GM12878 (cell line): Measurements from ENCODE around the gene TIPARP. TPM values are rescaled to one million over a fixed set of nuclear protein-coding genes. Genes with fewer than 3 reads are reported as not detected.
"Not testable (repeated sequence)": the region's sequence is repeated elsewhere in the genome, so short reads cannot be mapped to it uniquely, and the experiment has no call there.

Source experiments
- ATAC-seq: fragments of 200-7000 bp; cut with Tn5 transposase; 3 replicates; pipeline ENCODE4 v1.9.1; 2020; ENCODE audit warnings: mild to moderate bottlenecking, moderate library complexity
- BruUV-seq: library from RNA; stranded (reverse); fragments of 400-500 nt; replicated peaks from 2 replicates; lab custom pipeline; 2021; lab: Mats Ljungman, UMichigan
- CTCF ChIA-PET: fragments of 300-600 bp; sonication (Branson Sonifier 250); formaldehyde crosslinking; extraction: SDS; loops from one replicate; lab custom pipeline; 2021; ENCODE audit warnings: inconsistent platforms; lab: Yijun Ruan, JAX
- POLR2A ChIA-PET: fragments of 350-600 bp; formaldehyde crosslinking; extraction: SDS; loops from one replicate; lab custom pipeline; 2021; ENCODE audit warnings: inconsistent platforms; lab: Charles Lee
- RAD21 ChIA-PET: fragments of 300-600 bp; sonication (Branson Sonifier 250); formaldehyde crosslinking; loops from one replicate; lab custom pipeline; 2023; ENCODE audit warnings: antibody characterized with exemption; ENCODE audit not compliant: unreplicated experiment; lab: Charles Lee
- SMC1A ChIA-PET: fragments of 300-600 bp; sonication (Branson Sonifier 250); formaldehyde crosslinking; loops from one replicate; lab custom pipeline; 2023; ENCODE audit not compliant: unreplicated experiment, uncharacterized antibody; lab: Charles Lee
- DNase-seq: peaks from one replicate; pipeline ENCODE4 v3.0.0-alpha.2; 2011; ENCODE audit warnings: low read depth, low spot score
- FAIRE-seq: peaks from 3 replicates; lab custom pipeline; 2011; peaks lifted over from hg19 to GRCh38; lab: Jason Lieb, UNC
- H2AFZ ChIP-seq: 2 replicates; pipeline ENCODE4 v1.6.0; 2011; ENCODE audit warnings: low read depth, low read length, control low read depth; ENCODE audit not compliant: control insufficient read depth
- H3K27ac ChIP-seq: 2 replicates; pipeline ENCODE4 v1.5.1; 2011; ENCODE audit warnings: control low read depth; ENCODE audit not compliant: control insufficient read depth, insufficient read depth
- H3K27me3 ChIP-seq, 2 experiments: replicated peaks in 1 of 2; 2 replicates each; pipeline versions ENCODE4 v1.6.0 to v1.6.1; 2011; ENCODE audit warnings: low read length in 1 of 2; ENCODE audit not compliant: control insufficient read depth in 2 of 2, insufficient read depth in 2 of 2
- H3K36me3 ChIP-seq, 2 experiments: 2 replicates each; pipeline ENCODE4 v1.5.1; 2011; ENCODE audit warnings: low read length in 1 of 2; ENCODE audit not compliant: control insufficient read depth in 2 of 2, insufficient read depth in 2 of 2
- H3K4me1 ChIP-seq: 2 replicates; pipeline ENCODE4 v1.6.1; 2011; ENCODE audit warnings: mild to moderate bottlenecking, low read length, moderate library complexity, mixed read lengths; ENCODE audit not compliant: control insufficient read depth, insufficient read depth
- H3K4me2 ChIP-seq: 2 replicates; pipeline ENCODE4 v1.6.0; 2011; ENCODE audit warnings: control low read depth; ENCODE audit not compliant: control insufficient read depth, insufficient read depth
- H3K4me3 ChIP-seq: fragments of 200-600 bp; sonication (generic); 2 replicates; pipeline ENCODE4 v1.5.1; 2016
- H3K79me2 ChIP-seq: 2 replicates; pipeline ENCODE4 v1.6.0; 2011; ENCODE audit warnings: low read length; ENCODE audit not compliant: control insufficient read depth, insufficient read depth
- H3K9ac ChIP-seq: 2 replicates; pipeline ENCODE4 v1.8.0; 2011; ENCODE audit warnings: low read length, control low read depth, mixed read lengths; ENCODE audit not compliant: control insufficient read depth, insufficient read depth
- H3K9me3 ChIP-seq: replicated peaks from 3 replicates; pipeline ENCODE4 v1.5.1; 2011; ENCODE audit warnings: mild to moderate bottlenecking, low read length; ENCODE audit not compliant: control insufficient read depth, insufficient read depth
- H4K20me1 ChIP-seq: 2 replicates; pipeline ENCODE4 v1.6.0; 2011; ENCODE audit not compliant: control insufficient read depth, insufficient read depth
- BCL3 ChIP-seq: IDR thresholded peaks from 2 replicates; pipeline ENCODE4 v1.6.1; 2011; ENCODE audit warnings: borderline replicate concordance, low read depth, mild to moderate bottlenecking, moderate library complexity, low read length; ENCODE audit not compliant: insufficient read depth, poor library complexity, severe bottlenecking
- CBX3 ChIP-seq: fragments of 200-600 bp; sonication (generic); IDR thresholded peaks from 2 replicates; pipeline ENCODE4 v1.6.1; 2016; ENCODE audit warnings: low read depth, borderline replicate concordance
- CREM ChIP-seq: IDR thresholded peaks from 2 replicates; pipeline ENCODE4 v1.6.1; 2014; ENCODE audit warnings: antibody characterized with exemption, low read depth
- E4F1 ChIP-seq: fragments of 450-650 bp; IDR thresholded peaks from 2 replicates; pipeline ENCODE4 v1.6.1; 2018; ENCODE audit warnings: borderline replicate concordance, mild to moderate bottlenecking; ENCODE audit not compliant: partially characterized antibody
- JUND ChIP-seq: IDR thresholded peaks from 2 replicates; pipeline ENCODE4 v1.6.1; 2012; ENCODE audit warnings: low read depth, mild to moderate bottlenecking, low read length, improper control_type of control experiment, moderate library complexity
- MLLT1 ChIP-seq: fragments of 450-650 bp; IDR thresholded peaks from 2 replicates; pipeline ENCODE4 v1.6.1; 2016; ENCODE audit warnings: mild to moderate bottlenecking
- POLR2AphosphoS2 ChIP-seq: IDR thresholded peaks from 2 replicates; pipeline ENCODE4 v1.6.1; 2011; ENCODE audit warnings: low read depth, mild to moderate bottlenecking, low read length, improper control_type of control experiment, moderate library complexity
- RBBP5 ChIP-seq: fragments of 200-600 bp; sonication (generic); conservative IDR thresholded peaks from 2 replicates; pipeline ENCODE4 v1.6.1; 2016
- RCOR1 ChIP-seq: conservative IDR thresholded peaks from 2 replicates; pipeline ENCODE4 v1.6.1; 2012; ENCODE audit warnings: low read depth, low read length, improper control_type of control experiment
- SIN3A ChIP-seq: IDR thresholded peaks from 2 replicates; pipeline ENCODE4 v1.6.1; 2012; ENCODE audit warnings: low read depth, low read length, improper control_type of control experiment
- SMAD5 ChIP-seq: IDR thresholded peaks from 2 replicates; pipeline ENCODE4 v1.6.1; 2016; ENCODE audit warnings: antibody characterized with exemption, low read depth
- YY1 ChIP-seq: IDR thresholded peaks from 2 replicates; pipeline ENCODE4 v1.6.1; 2011; ENCODE audit warnings: low read depth, mild to moderate bottlenecking, low read length
- ZBED1 ChIP-seq: IDR thresholded peaks from 2 replicates; pipeline ENCODE4 v1.6.1; 2016; ENCODE audit warnings: borderline replicate concordance
- WGBS: methylation state at CpG from one replicate; pipeline ENCODE4 v1.1.6; 2016; ENCODE audit warnings: low lambda C conversion rate; ENCODE audit not compliant: insufficient replicate concordance, insufficient coverage; ENCODE audit errors: missing lambda C conversion rate; 5-methylcytosine and 5-hydroxymethylcytosine counted together
- in situ Hi-C: fragments of 300-500 bp; cut with MboI; formaldehyde crosslinking; loops from 9 replicates; pipeline ENCODE4 v1.14.3; 2018; ENCODE audit warnings: mixed read lengths
- intact Hi-C: fragments of 100-400 bp; cut with micrococcal nuclease; formaldehyde crosslinking; loops from one replicate; pipeline ENCODE4 v1.14.2; 2022; ENCODE audit not compliant: unreplicated experiment
- polyA plus RNA-seq, 11 experiments: library from polyadenylated mRNA; depleted of rRNA in 4 of 11; unstranded in 6 of 11; stranded (reverse) in 5 of 11; fragments of >200 nt; fragmentation: Nextera tagmentation in 4 of 11; fragmentation: Illumina TruSeq in 1 of 11; extraction: Ambion mirVana in 4 of 11; extraction: Trizol in 1 of 11; gene quantifications; 1 replicate in 1 of 11; 2 replicates in 10 of 11; pipeline versions ENCODE4 v1.2.1 to v1.2.3, GENCODE V29; 2011 to 2016; ENCODE audit warnings: inconsistent platforms in 2 of 11, missing spikeins in 2 of 11, low read depth in 1 of 11
- total RNA-seq, 4 experiments: library from RNA; depleted of rRNA in 3 of 4; stranded (reverse); fragments of >200 nt in 3 of 4; fragmentation: Illumina TruSeq in 1 of 4; extraction: Trizol in 1 of 4; gene quantifications; 2 replicates each; pipeline versions ENCODE4 v1.2.1 to v1.2.3, GENCODE V29; 2013 to 2021

Gene TIPARP
- total and polyA plus RNA-seq, 10 of the 15 experiments (the other 5 are each of a cell fraction or from before 2014, with no cell fraction given), result 3.2 to 21.5 (median 12.0) TPM

GRCh38 chr3:156649681-156650080 is 24.7 kb upstream of the TIPARP start:
- TF ChIP-seq CREM (no peak), CBX3 (no peak), ZBED1 (no peak), RCOR1 (no peak), RBBP5 (no peak), SMAD5 (no peak), SIN3A (no peak), POLR2AphosphoS2 (no peak), BCL3 (no peak), MLLT1 (no peak), E4F1 (no peak), YY1 (no peak), JUND (no peak)
- Histone ChIP-seq H3K9me3 (peaks cover 6% of the 10 kb centered on the region; the same call in 1 of the 3 replicates), H3K4me1 (peaks cover 10% of the 10 kb centered on the region), H2AFZ (no peak overlapping the region), H3K9ac (no peak overlapping the region), H3K4me2 (no peak overlapping the region), H3K4me3 (no peak overlapping the region), H3K27me3 (no peaks in the 10 kb centered on the region), H3K79me2 (no peaks in the 10 kb centered on the region), H3K36me3 (no peaks in the 10 kb centered on the region), H3K27ac (no peak overlapping the region), H4K20me1 (no peaks in the 10 kb centered on the region)
- in situ Hi-C loops (no loop called here), intact Hi-C loops (no loop called here)
- DNase-seq, result no peak
- ChIA-PET POLR2A (no interaction called here), RAD21 (no interaction called here), SMC1A (no interaction called here), CTCF (no interaction called here)
- ATAC-seq, result no peak
- 100% methylated on average over 1 of the region's 1 CpG for WGBS
- FAIRE-seq, result no peak
- BruUV-seq, result no TSS peak

- H3K36me3 ChIP-seq, H3K9me3 ChIP-seq, H4K20me1 ChIP-seq, ATAC-seq, H3K79me2 ChIP-seq, DNase-seq, H3K27me3 ChIP-seq, H2AFZ ChIP-seq, H3K4me2 ChIP-seq, H3K27ac ChIP-seq, POLR2A ChIA-PET, H3K9ac ChIP-seq, intact Hi-C loops, BruUV-seq, H3K4me3 ChIP-seq, in situ Hi-C loops, FAIRE-seq: not testable (repeated sequence)
- WGBS, result 95% methylated on average over 1 of the region's 2 CpGs
- H3K4me1 ChIP-seq, result peaks cover 18% of the 10 kb centered on the region
- ChIA-PET RAD21 (interaction anchor here (0.7 to 4.9 kb wide), 5 partner anchors 8 to 95 kb away, joined by 3 to 31 read pairs (median 5); no protein-coding TSS in a partner anchor), CTCF (interaction anchor here (1.0 to 2.3 kb wide), 4 partner anchors 8 to 30 kb away, joined by 3 to 8 read pairs (median 3); no protein-coding TSS in a partner anchor), SMC1A (interaction anchor here (1.0 to 4.8 kb wide), 4 partner anchors 10 to 109 kb away, joined by 4 to 46 read pairs (median 7); no protein-coding TSS in a partner anchor)
Measured at GRCh38 chr3:156652661-156653060, 21.7 kb upstream of the TIPARP start.
